HCT116 (cell line): Measurements from ENCODE around the gene PHF10. TPM values are rescaled to one million over a fixed set of nuclear protein-coding genes. Genes with fewer than 3 reads are reported as not detected.

Source experiments
- ATAC-seq: fragments of 200-7000 bp; cut with Tn5 transposase; 2 replicates; pipeline ENCODE4 v1.9.1; 2020; ENCODE audit warnings: mild to moderate bottlenecking, moderate library complexity
- BruUV-seq: library from RNA; stranded (reverse); fragments of 400-500 nt; replicated peaks from 2 replicates; lab custom pipeline; 2021; lab: Mats Ljungman, UMichigan
- CTCF ChIA-PET: fragments of 300-600 bp; sonication (Branson Sonifier 250); formaldehyde crosslinking; loops from one replicate; lab custom pipeline; 2021; ENCODE audit warnings: antibody characterized with exemption; lab: Charles Lee
- POLR2A ChIA-PET: fragments of 300-600, 350-600 bp; sonication (Branson Sonifier 250); formaldehyde crosslinking; loops from one replicate; lab custom pipeline; 2021; ENCODE audit warnings: antibody characterized with exemption; lab: Charles Lee
- RAD21 ChIA-PET, 2 experiments: fragments of 300-600 bp; sonication (Branson Sonifier 250); formaldehyde crosslinking; loops; one replicate each; lab custom pipeline; 2023; ENCODE audit warnings: low total read pairs in 2 of 2; ENCODE audit not compliant: uncharacterized antibody in 2 of 2, unreplicated experiment in 2 of 2, low non-redundant PET in 1 of 2; lab: Charles Lee
- DNase-seq: peaks from one replicate; pipeline ENCODE4 v3.0.0-alpha.2; 2010; ENCODE audit warnings: low read depth, low spot score
- H2AFZ ChIP-seq: fragments of 200-600 bp; shearing (Covaris generic), sonication (generic); 2 replicates; pipeline ENCODE4 v1.6.1; 2017; ENCODE audit warnings: low read depth, mixed run types, mixed read lengths, antibody characterized with exemption, low read length; ENCODE audit not compliant: poor library complexity, severe bottlenecking
- H3K27ac ChIP-seq: 2 replicates; pipeline ENCODE4 v1.5.1; 2012; ENCODE audit warnings: low read depth, low read length
- H3K27me3 ChIP-seq: fragments of 200-600 bp; sonication (generic); 2 replicates; pipeline ENCODE4 v1.6.1; 2016; ENCODE audit warnings: mixed run types, low read length, mixed read lengths; ENCODE audit not compliant: insufficient read depth
- H3K36me3 ChIP-seq, 2 experiments: fragments of 200-500 bp in 1 of 2; fragments of 200-600 bp in 1 of 2; sonication (Bioruptor generic) in 1 of 2; sonication (generic) in 1 of 2; 2 replicates each; pipeline versions ENCODE4 v1.5.1 to v1.6.1; 2014 to 2016; ENCODE audit warnings: low read length in 2 of 2, inconsistent platforms in 1 of 2, mixed read lengths in 1 of 2, mixed run types in 1 of 2; ENCODE audit not compliant: insufficient read depth in 2 of 2, control insufficient read depth in 1 of 2
- H3K4me1 ChIP-seq, 2 experiments: fragments of 200-600 bp in 1 of 2; sonication (generic) in 1 of 2; 2 replicates each; pipeline versions ENCODE4 v1.5.1 to v1.6.1; 2012 to 2017; ENCODE audit warnings: low read length in 2 of 2, inconsistent platforms in 1 of 2, mild to moderate bottlenecking in 1 of 2, mixed read lengths in 1 of 2, mixed run types in 1 of 2, moderate library complexity in 1 of 2; ENCODE audit not compliant: insufficient read depth in 2 of 2, control insufficient read depth in 1 of 2
- H3K4me2 ChIP-seq: fragments of 200-600 bp; sonication (generic); 2 replicates; pipeline ENCODE4 v1.6.1; 2017; ENCODE audit warnings: mixed run types, low read length, mixed read lengths
- H3K4me3 ChIP-seq, 2 experiments: fragments of 200-600 bp in 1 of 2; sonication (generic) in 1 of 2; replicated peaks in 1 of 2; 2 replicates each; pipeline ENCODE4 v1.5.1; 2011 to 2016; ENCODE audit warnings: low read length in 2 of 2, control low read depth in 1 of 2, low read depth in 1 of 2, mild to moderate bottlenecking in 1 of 2, mixed read lengths in 1 of 2, mixed run types in 1 of 2
- H3K79me2 ChIP-seq: fragments of 200-600 bp; sonication (generic); 2 replicates; pipeline ENCODE4 v1.6.1; 2017; ENCODE audit warnings: mild to moderate bottlenecking, mixed run types, low read length, moderate library complexity, mixed read lengths; ENCODE audit not compliant: insufficient read depth
- H3K9ac ChIP-seq: fragments of 200-600 bp; sonication (generic); 2 replicates; pipeline ENCODE4 v1.6.1; 2016; ENCODE audit warnings: low read length, mixed read lengths
- H3K9me2 ChIP-seq: fragments of 200-600 bp; sonication (generic), shearing (Covaris generic); 2 replicates; pipeline ENCODE4 v1.6.1; 2017; ENCODE audit warnings: mixed run types, mild to moderate bottlenecking, moderate library complexity; ENCODE audit not compliant: insufficient read depth
- H3K9me3 ChIP-seq, 2 experiments: fragments of 200-500 bp in 1 of 2; fragments of 200-600 bp in 1 of 2; sonication (Bioruptor generic) in 1 of 2; sonication (generic) in 1 of 2; 2 replicates each; pipeline ENCODE4 v1.6.1; 2014 to 2017; ENCODE audit warnings: low read length in 2 of 2, mixed read lengths in 2 of 2, inconsistent platforms in 1 of 2, low read depth in 1 of 2, mild to moderate bottlenecking in 1 of 2, mixed run types in 1 of 2, moderate library complexity in 1 of 2; ENCODE audit not compliant: control insufficient read depth in 1 of 2, insufficient read depth in 1 of 2
- H4K20me1 ChIP-seq: fragments of 200-600 bp; sonication (generic), shearing (Covaris generic); 2 replicates; pipeline ENCODE4 v1.6.1; 2017; ENCODE audit warnings: mixed run types, mild to moderate bottlenecking, moderate library complexity; ENCODE audit not compliant: insufficient read depth
- ATF3 ChIP-seq: IDR thresholded peaks from 2 replicates; pipeline ENCODE4 v1.6.1; 2012
- CBX3 ChIP-seq: IDR thresholded peaks from 2 replicates; pipeline ENCODE4 v1.6.1; 2012; ENCODE audit warnings: low read depth
- CEBPB ChIP-seq: IDR thresholded peaks from 2 replicates; pipeline ENCODE4 v1.6.1; 2012; ENCODE audit warnings: low read depth
- ELF1 ChIP-seq: IDR thresholded peaks from 2 replicates; pipeline ENCODE4 v1.6.1; 2012; ENCODE audit warnings: low read depth, borderline replicate concordance
- EZH2 ChIP-seq: fragments of 200-600 bp; sonication (generic); IDR thresholded peaks from 2 replicates; pipeline ENCODE4 v1.6.1; 2017; ENCODE audit warnings: antibody characterized with exemption, mixed run types
- EZH2phosphoT487 ChIP-seq: fragments of 200-600 bp; IDR thresholded peaks from 2 replicates; pipeline ENCODE4 v1.6.1; 2018; ENCODE audit warnings: antibody characterized with exemption, borderline replicate concordance
- FOSL1 ChIP-seq: IDR thresholded peaks from 2 replicates; pipeline ENCODE4 v1.6.1; 2012; ENCODE audit warnings: low read depth
- JUND ChIP-seq: IDR thresholded peaks from 2 replicates; pipeline ENCODE4 v1.6.1; 2012
- POLR2A ChIP-seq: IDR thresholded peaks from 2 replicates; pipeline ENCODE4 v1.7.0; 2011; ENCODE audit warnings: borderline replicate concordance; ENCODE audit not compliant: insufficient read depth, insufficient read length; ENCODE audit errors: extremely low read depth
- POLR2AphosphoS5 ChIP-seq: IDR thresholded peaks from 2 replicates; pipeline ENCODE4 v1.6.1; 2011; ENCODE audit warnings: mild to moderate bottlenecking, low read depth, low read length, moderate library complexity
- RAD21 ChIP-seq: IDR thresholded peaks from 2 replicates; pipeline ENCODE4 v1.6.1; 2012; ENCODE audit warnings: low read depth, mild to moderate bottlenecking
- SIN3A ChIP-seq: IDR thresholded peaks from 2 replicates; pipeline ENCODE4 v1.6.1; 2012; ENCODE audit warnings: low read depth
- SRF ChIP-seq: IDR thresholded peaks from 2 replicates; pipeline ENCODE4 v1.6.1; 2012; ENCODE audit warnings: low read depth
- TCF7L2 ChIP-seq: IDR thresholded peaks from 2 replicates; pipeline ENCODE4 v1.7.0; 2011; ENCODE audit warnings: borderline replicate concordance, inconsistent platforms; ENCODE audit not compliant: insufficient read depth, insufficient read length; ENCODE audit errors: extremely low read depth
- YY1 ChIP-seq: IDR thresholded peaks from 2 replicates; pipeline ENCODE4 v1.6.1; 2011; ENCODE audit warnings: low read length, low read depth, moderate library complexity, mild to moderate bottlenecking; ENCODE audit not compliant: insufficient replicate concordance; ENCODE audit errors: extremely low read depth
- ZBTB33 ChIP-seq: IDR thresholded peaks from 2 replicates; pipeline ENCODE4 v1.6.1; 2011; ENCODE audit warnings: mild to moderate bottlenecking, low read length, moderate library complexity; ENCODE audit not compliant: insufficient replicate concordance; ENCODE audit errors: extremely low read depth
- ZNF274 ChIP-seq: fragments of 200-500 bp; sonication (Bioruptor generic); IDR thresholded peaks from 2 replicates; pipeline ENCODE4 v1.6.1; 2014; ENCODE audit warnings: mild to moderate bottlenecking, low read depth, low read length, inconsistent platforms
- intact Hi-C: fragments of 100-400 bp; cut with micrococcal nuclease; formaldehyde crosslinking; loops from 2 replicates; pipeline ENCODE4 v1.10.0; 2022
- total RNA-seq: library from RNA; stranded (reverse); gene quantifications from one replicate; pipeline ENCODE4 v1.2.1, GENCODE V29; 2021; ENCODE audit not compliant: unreplicated experiment
- TF ChIP-seq, protein P1 (sequence below): IDR thresholded peaks from 2 replicates; pipeline ENCODE4 v1.6.1; 2012; ENCODE audit warnings: low read depth
- TF ChIP-seq, protein P2 (sequence below): IDR thresholded peaks from 2 replicates; pipeline ENCODE4 v1.6.1; 2012

The PHF10 gene
- total RNA-seq, 1 experiment from 2014 or later = 45.5 TPM

DNA sequence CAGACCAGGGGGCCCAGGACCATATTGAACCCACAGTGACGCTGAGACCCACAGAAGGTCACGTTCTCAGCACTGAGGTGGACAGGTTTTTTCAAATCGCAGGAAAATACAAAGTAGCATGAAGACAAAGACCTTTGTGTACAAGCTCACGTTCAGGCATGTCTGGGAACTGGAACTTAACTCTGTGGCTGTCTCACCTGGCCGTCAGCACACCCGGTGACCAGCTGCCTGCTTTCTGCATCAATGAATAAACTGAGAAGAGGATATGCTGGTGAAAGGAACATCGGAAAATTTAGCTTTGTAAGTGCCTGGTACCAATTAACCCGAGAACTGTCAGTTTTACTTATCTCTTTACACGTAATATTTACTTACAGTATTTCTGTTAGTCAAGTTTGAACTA is 59.0 kb downstream of the PHF10 start:
- DNase-seq = no peak
- no TSS peak for BruUV-seq
- Histone ChIP-seq H3K36me3 (peaks cover 17 to 20% of the 10 kb centered on the region in 2 experiments; a peak in 3 of 4 replicates), H3K27me3 (no peaks in the 10 kb centered on the region), H3K27ac (no peak overlapping the region), H3K9me3 (no peaks in the 10 kb centered on the region), H4K20me1 (no peaks in the 10 kb centered on the region), H3K9ac (no peak overlapping the region), H3K4me2 (no peak overlapping the region), H3K4me1 (no peaks in the 10 kb centered on the region), H3K4me3 (no peak overlapping the region), H3K9me2 (no peaks in the 10 kb centered on the region), H2AFZ (no peak overlapping the region)
- intact Hi-C loops = no loop called here
- ChIA-PET CTCF (no interaction called here), RAD21 (no interaction called here)
- no peak for ATAC-seq
- TF ChIP-seq SIN3A (no peak), ZNF274 (no peak), YY1 (no peak), FOSL1 (no peak), ATF3 (no peak), JUND (no peak), EZH2 (no peak), POLR2AphosphoS5 (no peak), ELF1 (no peak), ZBTB33 (no peak), EZH2phosphoT487 (no peak), POLR2A (no peak), TCF7L2 (no peak), CBX3 (no peak), RAD21 (no peak), SRF (no peak), CEBPB (no peak)
- TF ChIP-seq, protein P1, sequence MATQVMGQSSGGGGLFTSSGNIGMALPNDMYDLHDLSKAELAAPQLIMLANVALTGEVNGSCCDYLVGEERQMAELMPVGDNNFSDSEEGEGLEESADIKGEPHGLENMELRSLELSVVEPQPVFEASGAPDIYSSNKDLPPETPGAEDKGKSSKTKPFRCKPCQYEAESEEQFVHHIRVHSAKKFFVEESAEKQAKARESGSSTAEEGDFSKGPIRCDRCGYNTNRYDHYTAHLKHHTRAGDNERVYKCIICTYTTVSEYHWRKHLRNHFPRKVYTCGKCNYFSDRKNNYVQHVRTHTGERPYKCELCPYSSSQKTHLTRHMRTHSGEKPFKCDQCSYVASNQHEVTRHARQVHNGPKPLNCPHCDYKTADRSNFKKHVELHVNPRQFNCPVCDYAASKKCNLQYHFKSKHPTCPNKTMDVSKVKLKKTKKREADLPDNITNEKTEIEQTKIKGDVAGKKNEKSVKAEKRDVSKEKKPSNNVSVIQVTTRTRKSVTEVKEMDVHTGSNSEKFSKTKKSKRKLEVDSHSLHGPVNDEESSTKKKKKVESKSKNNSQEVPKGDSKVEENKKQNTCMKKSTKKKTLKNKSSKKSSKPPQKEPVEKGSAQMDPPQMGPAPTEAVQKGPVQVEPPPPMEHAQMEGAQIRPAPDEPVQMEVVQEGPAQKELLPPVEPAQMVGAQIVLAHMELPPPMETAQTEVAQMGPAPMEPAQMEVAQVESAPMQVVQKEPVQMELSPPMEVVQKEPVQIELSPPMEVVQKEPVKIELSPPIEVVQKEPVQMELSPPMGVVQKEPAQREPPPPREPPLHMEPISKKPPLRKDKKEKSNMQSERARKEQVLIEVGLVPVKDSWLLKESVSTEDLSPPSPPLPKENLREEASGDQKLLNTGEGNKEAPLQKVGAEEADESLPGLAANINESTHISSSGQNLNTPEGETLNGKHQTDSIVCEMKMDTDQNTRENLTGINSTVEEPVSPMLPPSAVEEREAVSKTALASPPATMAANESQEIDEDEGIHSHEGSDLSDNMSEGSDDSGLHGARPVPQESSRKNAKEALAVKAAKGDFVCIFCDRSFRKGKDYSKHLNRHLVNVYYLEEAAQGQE = no peak
- TF ChIP-seq, protein P2, sequence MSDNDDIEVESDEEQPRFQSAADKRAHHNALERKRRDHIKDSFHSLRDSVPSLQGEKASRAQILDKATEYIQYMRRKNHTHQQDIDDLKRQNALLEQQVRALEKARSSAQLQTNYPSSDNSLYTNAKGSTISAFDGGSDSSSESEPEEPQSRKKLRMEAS = no peak
- TF ChIP-seq, all 23 proteins: peak for 0
- POLR2A ChIA-PET = no interaction called here
- no peaks in the 10 kb centered on the region for H3K79me2 ChIP-seq
